22Rv1 (cell line): ENCODE measurements around the gene GNAI3.

Experiments
- H3K27ac ChIP-seq: fragments of 450-650 bp; 2 replicates; pipeline ENCODE4 v1.5.1; 2017
- CTCF ChIP-seq: fragments of 450-650 bp; IDR thresholded peaks from 2 replicates; pipeline ENCODE4 v1.5.1; 2017; ENCODE audit warnings: mild to moderate bottlenecking
- ZFX ChIP-seq: fragments of 450-650 bp; IDR thresholded peaks from 2 replicates; pipeline ENCODE4 v1.6.1; 2017; ENCODE audit warnings: antibody characterized with exemption, borderline replicate concordance

The GNAI3 gene

GRCh38 chr1:109548321-109549267, at the start of gene GNAI3:
TSS of gene GNAI3 (plus strand) at chr1:109548615. CDS start at chr1:109548721, 106 bp downstream.
- H3K27ac ChIP-seq: peak within 1 kb of the TSS; percentile 81
- TF ChIP-seq CTCF: no peak

- no peak overlapping the region for H3K27ac ChIP-seq
- TF ChIP-seq CTCF (no peak), ZFX (no peak)
Observed at GRCh38 chr1:109499081-109499480, 49.3 kb upstream of the GNAI3 start.

- H3K27ac ChIP-seq: no peak overlapping the region
Observed at GRCh38 chr1:109499661-109500536, 48.5 kb upstream of the GNAI3 start.

GRCh38 chr1:109500941-109501381, 47.5 kb upstream of the GNAI3 start:
- no peak overlapping the region for H3K27ac ChIP-seq
- no peak for TF ChIP-seq ZFX
- no peak for TF ChIP-seq CTCF

More at GRCh38 chr1:109499661-109500536, 48.5 kb upstream of the GNAI3 start:
- no peak for TF ChIP-seq ZFX
- TF ChIP-seq CTCF: peak; percentile 68

GRCh38 chr1:109501644-109502363, 46.6 kb upstream of the GNAI3 start:
- no peak overlapping the region for H3K27ac ChIP-seq
- no peak for TF ChIP-seq CTCF
- TF ChIP-seq ZFX: no peak

- TF ChIP-seq CTCF (no peak), ZFX (no peak)
- no peak overlapping the region for H3K27ac ChIP-seq
Observed at GRCh38 chr1:109502364-109502851, 46.0 kb upstream of the GNAI3 start.
